Limb (tissue), 2 donors: ENCODE measurements around the gene RFWD3.
"Not testable (repeated sequence)": the region's sequence is repeated elsewhere in the genome, so short reads cannot be mapped to it uniquely, and the experiment has no call there.

Experiments used
- DNase-seq, 2 donors: peaks; one replicate each; pipeline ENCODE4 v3.0.0-alpha.2; 2016; ENCODE audit errors: extremely low spot score in 2 of 2

RFWD3 gene

DNA sequence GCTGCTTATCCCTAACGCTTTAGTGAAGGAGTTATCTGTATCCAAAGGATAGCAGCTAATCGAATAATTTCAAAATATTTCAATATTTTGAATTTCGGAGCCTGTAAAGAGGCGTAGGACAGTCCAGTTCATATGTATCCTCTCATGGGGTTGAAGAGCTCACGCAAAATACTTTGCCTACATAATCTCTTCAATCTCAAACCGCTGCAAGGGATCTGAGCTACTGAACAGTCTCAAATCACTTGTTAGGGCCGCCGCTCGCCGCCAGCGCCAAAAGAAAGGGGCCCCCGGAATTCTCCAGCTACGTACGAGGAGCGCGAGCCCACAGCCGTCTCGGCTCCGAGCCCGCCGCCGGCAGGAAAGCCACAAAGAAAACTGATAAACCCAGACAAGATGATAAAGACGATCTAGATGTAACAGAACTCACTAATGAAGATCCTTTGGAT lies 601 bp upstream of the RFWD3 start:
- DNase-seq: peak in 1 of 2 donors; percentile 58

DNA sequence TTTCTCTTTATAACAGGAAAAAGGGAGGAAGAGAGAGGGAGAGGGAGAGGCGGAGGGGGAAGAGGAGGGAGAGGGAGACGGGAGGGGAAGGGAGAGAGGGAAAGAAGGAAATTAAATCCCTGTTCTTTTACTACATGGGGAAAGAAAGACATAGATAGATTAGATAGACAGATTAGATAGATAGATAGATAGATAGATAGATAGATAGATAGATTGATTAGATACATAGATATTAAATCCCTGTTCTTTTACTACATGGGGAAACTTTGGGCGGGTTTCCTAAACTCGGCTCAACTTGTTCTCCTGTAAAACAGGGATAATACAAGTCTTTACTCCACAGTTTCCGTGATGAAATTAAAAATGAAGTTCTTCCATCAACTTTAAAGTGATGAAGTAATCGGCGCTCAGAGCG lies 661 bp downstream of the RFWD3 start:
- DNase-seq: no peak

DNA sequence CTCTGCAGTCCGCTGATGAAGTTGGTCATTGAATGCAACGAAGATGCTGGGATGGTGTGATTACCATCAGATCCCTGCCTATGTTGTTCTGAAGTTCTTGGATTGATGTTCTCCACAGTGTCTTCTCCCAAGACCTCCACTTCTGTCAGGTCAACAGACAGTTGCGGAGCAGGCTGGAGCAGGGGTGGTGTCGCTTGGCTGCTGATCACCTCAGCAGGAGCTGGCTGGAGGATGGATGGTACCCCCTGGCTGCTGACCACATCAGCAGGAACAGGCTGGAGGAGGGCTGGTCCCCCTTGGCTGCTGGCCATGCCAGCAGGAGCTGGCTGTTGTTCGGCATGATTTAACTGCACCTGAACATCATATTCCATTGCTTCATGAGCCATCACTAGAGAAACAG lies 5.6 kb downstream of the RFWD3 start:
- no peak for DNase-seq

DNA sequence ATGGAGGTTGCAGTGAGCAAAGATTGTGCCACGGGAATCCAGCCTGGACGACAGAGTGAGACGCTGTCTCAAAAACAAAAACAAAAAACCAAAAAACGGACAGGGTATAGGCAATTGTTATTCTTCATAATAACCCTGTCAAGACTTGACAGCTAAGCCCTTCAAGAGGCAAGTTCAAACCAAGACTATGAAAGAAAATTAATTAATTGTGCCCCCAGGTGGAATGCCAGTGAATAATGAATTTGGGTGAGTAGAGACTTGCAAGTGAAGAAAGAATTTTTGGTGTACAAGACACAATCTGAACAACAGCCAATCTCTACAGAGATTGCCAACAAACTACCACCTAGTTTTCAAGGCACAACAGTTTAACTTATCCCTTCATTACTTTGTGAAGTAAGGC lies 6.3 kb downstream of the RFWD3 start:
- no peak for DNase-seq

DNA sequence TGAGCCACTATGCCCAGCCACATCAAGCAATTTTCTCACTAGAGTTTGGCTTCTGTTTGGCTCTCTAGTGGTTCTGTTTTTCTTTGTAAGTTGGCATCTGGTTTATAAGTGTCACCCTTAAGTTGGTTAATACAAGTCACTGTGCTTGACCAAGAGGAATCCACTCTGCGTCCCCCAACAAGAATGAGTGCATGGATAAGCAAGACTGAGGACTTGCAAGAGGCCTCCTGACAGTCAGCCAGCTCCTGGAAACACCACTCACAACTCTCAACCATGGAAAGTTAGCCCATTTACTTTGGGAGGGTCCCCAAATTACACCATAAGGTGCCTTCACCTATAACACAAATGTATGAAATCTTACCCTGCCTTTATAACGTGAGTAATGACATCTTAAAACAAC lies 7.6 kb downstream of the RFWD3 start:
- DNase-seq: no peak

DNA sequence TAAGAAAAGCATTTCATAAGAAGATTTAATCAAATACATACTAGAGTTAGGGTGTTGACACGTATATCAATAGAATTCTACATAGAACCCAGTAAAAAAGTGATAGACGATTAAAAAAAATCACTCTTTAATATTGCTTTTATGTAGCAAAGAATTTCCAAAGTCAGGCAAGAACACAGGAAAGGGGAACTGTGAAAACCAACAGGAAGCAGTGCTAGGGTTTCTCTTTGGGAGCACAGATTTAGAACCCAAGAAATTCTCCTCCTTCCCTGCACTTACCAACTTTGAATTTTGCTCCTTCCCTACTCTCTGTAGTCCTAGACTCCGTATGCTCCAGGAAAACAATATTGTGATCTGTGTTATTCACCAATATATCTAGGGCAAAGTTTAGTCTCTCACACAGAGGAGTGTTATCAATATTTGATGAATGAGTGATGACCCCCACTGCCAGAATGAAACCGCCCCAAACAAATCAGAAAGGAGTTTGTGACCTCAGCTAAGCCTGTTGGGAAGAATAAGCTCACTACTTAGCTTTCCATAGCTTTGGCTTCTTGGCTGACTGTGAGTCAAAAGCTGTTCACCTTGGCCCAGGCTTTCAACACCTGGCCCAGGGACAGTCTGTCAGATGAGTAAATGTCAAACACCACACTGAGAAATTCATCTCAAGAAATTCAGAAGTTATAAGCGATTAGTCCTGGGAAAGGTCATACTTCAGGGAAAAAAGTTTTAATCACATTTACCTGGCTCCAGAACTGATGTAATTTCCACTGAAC lies 8.6 kb downstream of the RFWD3 start:
- DNase-seq: no peak

DNA sequence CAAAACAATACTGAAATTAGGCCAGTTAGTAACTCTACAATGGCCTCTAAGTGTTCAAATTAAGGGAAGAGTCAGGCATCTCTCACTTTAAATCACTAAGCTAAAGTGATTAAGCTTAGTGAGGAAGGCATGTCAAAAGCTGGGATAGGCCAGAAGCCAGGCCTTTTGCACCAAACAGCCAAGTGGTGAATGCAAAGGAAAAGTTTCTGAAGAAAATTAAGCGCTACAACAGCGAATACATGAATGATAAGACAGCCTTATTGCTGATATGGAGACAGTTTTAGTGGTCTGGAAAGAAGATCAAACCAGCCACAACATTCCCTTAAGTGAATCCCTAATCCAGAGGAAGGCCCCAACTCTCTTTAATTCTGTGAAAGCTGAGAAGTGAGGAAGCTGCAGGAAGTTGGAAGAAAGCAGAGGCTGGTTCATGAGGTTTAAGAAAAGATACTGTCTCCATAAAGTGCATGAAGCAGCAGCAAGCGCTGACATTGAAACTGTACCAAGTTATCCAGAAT lies 12.1 kb downstream of the RFWD3 start:
- no peak for DNase-seq

DNA sequence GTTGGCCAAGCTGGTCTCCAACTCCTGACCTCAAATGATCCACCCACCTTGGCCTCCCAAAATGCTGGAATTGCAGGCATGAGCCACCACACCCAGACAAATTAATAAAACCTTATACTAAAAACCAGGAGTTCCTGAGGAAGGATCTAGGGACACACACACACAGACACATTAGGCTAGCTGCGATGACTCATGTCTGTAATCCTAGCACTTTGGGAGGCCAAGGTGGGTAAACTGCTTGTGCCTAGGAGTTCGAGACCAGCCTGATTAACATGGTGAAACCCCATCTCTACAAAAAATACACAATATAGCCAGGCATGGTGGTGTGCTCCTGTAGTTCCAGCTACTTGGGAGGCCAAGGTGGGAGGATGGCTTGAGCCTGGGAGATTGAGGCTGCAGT lies 13.8 kb downstream of the RFWD3 start:
- not testable (repeated sequence) for DNase-seq

DNA sequence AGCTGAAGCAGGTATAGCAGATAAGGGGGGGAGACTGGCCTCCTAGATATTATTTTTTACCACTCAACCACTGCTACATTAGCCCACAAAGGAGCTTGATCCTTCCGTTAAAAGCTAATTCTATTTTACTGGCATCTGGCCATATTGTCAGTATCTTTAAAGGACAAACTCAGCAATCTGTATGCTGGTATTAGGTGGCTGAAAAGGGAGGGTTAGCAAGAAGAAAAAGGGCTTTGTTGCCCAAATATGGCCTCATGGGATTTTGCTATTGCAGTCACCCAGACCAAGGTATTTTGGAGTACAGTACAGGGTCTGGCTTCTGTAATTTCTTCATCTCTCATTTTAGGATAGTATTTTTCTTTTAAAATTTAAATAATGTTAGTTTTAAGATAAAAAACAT lies 14.4 kb downstream of the RFWD3 start:
- DNase-seq: no peak

DNA sequence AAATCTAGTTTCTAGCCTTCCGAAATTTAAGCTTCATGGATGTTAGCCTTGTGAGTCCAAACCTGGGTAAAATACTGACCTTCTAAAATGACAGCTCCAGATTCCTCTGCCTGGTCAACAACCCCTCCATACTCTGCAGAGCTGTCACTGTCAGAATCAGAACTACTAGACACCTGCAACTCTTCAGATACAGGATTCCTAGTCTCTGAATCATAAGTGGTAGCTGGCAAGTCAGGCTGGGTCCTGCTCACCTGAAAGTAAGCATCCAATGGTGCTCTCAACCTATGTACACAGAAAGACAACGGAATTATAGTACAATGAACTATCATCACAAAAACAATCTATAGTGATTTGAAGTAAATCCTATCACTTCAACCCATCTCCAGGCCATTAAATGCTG lies 14.8 kb downstream of the RFWD3 start:
- DNase-seq: no peak

DNA sequence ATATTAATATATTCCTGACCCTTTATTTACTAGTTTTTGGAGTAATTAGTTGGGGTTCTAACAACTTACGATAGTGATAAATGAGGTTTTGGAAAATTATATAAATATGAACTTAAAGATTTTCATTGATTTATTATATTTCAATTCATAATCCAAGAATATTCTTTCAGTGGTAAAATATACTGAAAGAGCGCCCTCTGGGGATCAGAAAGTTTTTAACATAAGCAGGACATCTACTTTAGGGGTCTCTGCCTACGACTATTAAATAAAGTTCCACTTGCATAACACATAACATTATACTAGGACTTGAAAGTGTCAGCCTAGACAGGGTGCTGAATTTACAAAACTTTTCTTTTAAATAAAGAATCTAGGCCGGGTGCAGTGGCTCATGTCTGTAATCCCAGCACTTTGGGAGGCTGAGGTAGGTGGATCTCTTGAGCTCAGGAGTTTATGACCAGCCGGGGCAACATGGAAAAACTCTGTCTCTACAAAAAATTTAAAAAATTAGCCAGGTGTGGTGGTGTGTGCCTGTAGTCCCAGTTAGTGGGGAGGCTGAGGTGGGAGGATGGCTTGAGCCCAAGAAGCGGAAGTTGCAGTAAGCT lies 15.6 kb downstream of the RFWD3 start:
- DNase-seq: no peak

DNA sequence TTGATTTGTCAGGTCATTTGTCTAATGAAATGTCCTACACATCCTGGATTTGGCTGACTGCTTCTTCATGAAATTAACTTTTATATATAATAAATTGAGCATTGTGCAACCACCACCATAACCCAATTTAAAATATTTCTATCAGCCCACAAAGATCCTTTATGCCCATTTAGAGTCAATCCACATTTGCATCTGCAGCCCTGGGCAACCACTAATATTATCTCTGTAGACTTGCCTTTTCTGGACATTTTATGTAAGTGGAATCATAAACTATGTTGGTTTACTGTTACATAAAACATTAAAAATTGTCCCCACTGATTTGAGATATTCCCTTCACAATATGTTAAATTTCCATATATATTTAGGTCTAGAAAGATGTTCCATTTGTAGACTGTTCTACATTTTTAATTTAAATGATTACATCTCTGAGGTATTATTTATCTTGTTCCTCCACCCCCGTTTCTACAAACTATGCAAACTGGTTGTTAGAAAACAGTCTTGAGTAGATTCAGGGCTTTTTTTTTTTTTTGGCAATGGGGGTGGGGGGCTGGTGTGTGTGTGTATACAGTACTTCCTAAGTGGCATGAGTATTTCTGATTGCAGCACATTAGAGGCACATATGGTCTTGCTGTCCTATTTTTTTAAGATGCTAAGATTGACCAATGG lies 16.7 kb downstream of the RFWD3 start:
- DNase-seq: no peak

DNA sequence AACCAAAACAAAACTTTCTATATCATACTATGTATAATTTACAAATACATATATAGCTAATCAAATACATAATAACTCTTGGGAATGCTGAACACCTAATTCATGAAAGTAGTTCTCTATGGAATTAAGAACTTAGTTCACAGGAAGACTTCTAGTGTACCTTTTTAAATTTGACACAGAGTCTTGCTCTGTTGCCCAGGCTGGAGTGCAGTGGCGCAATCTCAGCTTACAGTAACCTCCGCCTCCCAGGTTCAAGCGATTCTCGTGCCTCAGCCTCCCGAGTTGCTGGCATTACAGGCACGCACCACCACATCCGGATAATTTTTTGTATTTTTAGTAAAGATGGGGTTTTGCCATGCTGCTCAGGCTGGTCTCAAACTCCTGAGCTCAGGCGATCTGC lies 24.7 kb downstream of the RFWD3 start:
- no peak for DNase-seq

DNA sequence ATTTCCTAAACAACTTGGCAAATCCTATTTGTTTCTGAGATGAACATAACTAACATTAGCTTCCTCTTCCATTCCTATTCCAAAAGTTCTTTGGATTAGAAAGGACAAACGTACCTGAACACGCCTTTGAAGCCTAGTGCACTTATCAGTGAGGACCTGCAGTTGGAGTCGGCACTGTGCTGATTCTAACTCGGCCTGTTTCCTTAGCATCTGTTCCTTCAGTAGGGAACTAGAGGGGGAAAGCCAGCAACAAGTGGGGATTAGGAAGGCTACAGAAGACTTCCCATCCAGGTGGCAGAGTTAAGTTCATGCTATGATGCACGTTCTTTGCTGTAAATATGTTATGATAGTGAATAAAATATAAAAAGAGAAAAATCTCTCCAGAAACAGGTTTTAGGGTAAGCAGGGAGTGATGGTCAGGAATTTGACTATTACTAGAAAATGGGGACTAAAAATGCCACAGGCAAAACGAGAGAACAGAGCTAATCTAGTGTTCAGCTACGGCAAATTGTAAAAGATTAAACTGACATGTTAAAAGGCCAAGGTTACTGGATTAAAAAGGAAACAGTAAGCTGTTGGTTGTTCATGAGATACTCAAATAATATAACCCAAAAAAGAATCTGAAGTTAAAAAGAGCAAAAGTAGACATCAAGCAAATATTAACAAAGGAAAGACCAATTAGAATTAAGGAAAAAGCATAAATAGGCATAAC lies 28.8 kb downstream of the RFWD3 start:
- no peak for DNase-seq

DNA sequence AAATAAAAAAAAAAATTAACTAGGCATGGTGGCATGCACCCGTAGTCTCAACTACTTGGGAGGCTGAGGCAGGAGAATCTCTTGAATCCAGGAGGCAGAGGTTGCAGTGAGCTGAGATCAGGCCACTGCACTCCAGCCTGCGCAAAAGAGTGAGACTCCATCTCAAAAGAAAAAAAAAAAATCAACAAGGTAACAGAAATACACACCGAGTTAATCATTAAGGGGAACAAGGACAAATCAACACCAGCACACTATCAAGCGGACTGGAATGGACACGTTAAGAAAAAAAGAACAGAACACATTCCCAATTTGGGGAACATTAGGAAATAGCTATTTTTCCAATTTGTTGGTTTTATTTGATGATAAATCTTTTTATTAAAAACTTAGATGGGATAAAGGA lies 31.4 kb downstream of the RFWD3 start:
- no peak for DNase-seq

DNA sequence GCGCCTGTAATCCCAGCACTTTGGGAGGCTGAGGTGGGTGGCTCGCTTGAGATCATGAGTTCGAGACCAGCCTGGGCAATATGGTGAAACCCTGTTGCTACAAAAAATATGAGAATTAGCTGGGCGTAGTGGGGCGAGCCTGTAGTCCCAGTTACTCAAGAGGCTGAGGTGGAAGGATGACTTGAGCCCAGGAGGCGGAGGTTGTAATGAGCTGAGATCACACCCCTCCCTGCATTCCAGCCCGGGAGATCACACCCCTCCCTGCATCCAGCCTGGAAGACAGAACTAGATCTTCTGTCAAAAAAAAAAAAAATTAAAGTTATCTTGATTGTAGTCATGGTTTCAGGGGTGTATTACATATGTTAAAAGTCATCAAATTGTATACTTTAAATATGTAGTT lies 33.0 kb downstream of the RFWD3 start:
- no peak for DNase-seq

DNA sequence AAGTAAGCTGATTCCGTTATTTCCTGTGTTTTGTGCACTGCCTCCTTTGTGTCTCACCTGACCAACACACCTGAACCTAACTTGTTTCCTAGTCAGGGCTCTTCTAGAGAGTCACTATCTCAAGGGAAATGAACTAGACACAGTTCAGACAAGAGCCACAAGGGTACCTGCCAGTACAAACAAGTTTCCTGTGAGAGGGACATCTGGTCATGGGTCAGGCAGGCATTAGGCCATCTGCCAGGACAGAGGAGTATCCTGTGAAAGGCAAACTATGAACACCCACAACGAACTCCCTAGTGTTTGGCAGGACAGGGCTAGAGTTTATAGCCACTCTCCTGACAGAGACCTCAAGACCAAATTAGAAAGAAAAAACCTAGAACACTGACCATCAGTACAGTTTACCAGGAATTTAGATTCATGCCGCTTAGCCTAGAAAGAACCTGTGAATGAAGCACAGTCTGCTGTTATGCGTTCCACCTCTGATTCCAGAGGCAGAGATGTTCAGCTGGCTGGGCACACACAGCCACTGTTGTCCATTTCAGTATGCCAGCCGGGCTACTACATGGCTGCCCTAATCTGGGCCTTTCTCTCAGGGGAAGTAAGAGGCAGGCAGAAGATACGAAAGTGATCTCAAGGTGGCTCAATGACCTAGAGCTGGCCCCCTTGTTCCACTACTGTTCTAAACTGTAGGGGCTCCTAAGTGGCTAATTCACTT lies 39.0 kb downstream of the RFWD3 start:
- no peak for DNase-seq

DNA sequence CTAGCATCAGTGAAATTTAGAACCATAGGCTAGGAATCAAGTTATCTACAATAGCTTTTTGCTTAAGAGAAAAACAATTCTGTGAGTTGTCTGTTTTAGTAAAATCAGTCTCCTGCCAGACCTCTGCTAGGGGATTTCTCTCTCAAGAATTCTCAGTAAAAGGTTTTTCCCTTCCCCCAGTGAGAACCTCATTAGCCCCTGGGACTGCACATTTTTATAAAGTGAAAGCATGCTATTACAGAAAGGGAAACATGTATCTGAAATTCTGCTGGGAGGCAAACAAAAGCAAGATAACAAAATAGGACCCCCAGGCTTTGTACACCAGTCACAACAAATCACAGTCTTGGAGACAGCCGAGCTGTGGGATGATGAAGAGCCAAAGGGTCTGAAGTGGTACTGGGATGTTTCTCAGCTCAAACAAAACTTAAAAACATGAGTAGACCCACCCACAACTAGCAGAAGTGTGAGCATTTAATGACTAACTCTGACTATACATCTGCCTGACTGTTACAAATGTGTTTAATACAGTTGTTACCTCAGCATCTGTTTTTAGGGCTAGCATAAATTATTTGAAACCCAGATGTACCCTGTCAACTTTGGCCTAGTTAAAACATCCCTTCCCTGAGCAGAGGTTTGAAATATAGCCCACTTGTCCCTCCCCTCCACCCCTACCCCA lies 39.8 kb downstream of the RFWD3 start:
- no peak for DNase-seq

DNA sequence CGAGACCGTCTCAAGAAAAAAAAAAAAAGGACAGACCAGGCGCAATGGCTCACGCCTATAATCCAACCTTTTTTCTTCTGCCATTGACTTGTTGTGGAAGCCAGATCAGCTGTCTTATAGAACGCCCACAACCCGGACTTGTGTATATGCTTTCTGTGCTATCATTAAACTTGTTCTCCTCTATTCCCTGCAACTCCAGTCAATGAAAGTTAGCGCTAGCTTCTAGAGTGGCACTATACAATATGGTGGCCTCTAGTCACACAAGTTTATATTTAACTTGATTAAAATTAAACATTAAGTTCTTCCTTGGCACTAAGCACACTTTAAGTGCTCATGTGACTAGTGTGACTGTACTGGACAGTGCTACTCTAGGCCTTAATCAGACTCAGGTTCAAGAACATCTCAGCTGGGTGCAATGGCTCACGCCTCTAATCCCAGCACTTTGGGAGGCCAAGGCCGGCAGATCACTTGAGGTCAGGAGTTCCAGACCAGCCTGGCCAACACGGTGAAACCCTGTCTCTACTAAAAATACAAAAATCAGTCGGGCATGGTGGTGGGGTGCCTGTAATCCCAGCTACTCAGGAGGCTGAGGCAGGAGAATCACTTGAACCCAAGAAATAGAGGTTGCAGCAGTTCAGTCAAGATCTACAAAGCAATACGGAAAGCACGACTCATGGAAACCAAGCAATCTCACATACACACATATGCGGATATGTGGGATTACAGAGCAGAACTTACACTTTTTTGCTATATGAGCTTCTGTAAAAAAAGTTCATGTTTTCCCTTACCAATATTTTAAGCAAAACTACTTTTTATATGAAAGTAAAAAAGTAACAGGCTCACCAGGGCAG lies 41.0 kb downstream of the RFWD3 start:
- no peak for DNase-seq

DNA sequence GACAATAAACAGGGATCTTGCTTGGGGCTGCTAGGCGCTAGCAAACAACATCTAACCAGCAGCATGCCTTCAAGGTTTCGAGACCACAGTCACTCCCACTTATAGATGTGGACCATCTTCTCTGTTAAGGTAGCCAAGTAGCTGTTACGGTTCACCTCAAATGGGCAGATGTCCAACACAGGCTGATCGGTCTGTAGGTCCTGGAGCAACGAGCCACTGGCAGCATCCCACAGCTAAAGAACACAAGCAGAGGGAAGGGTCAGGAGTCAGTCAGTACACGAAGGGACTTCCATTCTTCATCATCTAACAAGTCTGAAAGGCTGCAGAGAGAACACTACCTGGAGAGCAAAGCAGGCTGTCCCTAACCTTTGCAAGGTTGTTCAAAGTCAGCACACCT lies 42.8 kb downstream of the RFWD3 start:
- DNase-seq: no peak
